CD4-positive, CD25-positive, alpha-beta regulatory T cell (primary cell): ENCODE results near the gene DOCK1. TPM values are rescaled to one million over a fixed set of nuclear protein-coding genes. Genes with fewer than 3 reads are reported as not detected.

Experiments used
- ATAC-seq, 2 donors: fragments of 150-1000 bp; cut with Tn5 transposase; one replicate each; pipeline ENCODE4 v1.10.0; 2021; ENCODE audit warnings: low read depth in 2 of 2, moderate number of reproducible peaks in 2 of 2, moderate library complexity in 1 of 2
- DNase-seq, 3 donors: peaks; one replicate each; pipeline versions ENCODE4 v3.0.0 to v3.0.0-alpha.2; 2012 to 2022; ENCODE audit warnings: mixed read lengths in 1 of 3
- H3K27ac ChIP-seq: one replicate; pipeline ENCODE4 v1.7.0; 2013; ENCODE audit warnings: mild to moderate bottlenecking, low read length; ENCODE audit not compliant: insufficient read depth, poor library complexity, severe bottlenecking
- H3K27me3 ChIP-seq: one replicate; pipeline ENCODE4 v1.7.0; 2013; ENCODE audit warnings: low read length; ENCODE audit not compliant: control insufficient read depth, insufficient read depth
- H3K36me3 ChIP-seq: one replicate; pipeline ENCODE4 v1.7.0; 2013; ENCODE audit warnings: mild to moderate bottlenecking, low read length, moderate library complexity; ENCODE audit not compliant: control insufficient read depth, insufficient read depth
- H3K4me1 ChIP-seq: 2 replicates; pipeline ENCODE4 v1.7.0; 2013; ENCODE audit warnings: mild to moderate bottlenecking, low read length; ENCODE audit not compliant: insufficient read depth, control insufficient read depth, poor library complexity, severe bottlenecking
- H3K4me3 ChIP-seq: one replicate; pipeline ENCODE4 v1.7.0; 2013; ENCODE audit warnings: low read depth, mild to moderate bottlenecking, low read length, moderate library complexity
- H3K9me3 ChIP-seq, 2 experiments: 1 replicate in 1 of 2; 2 replicates in 1 of 2; pipeline ENCODE4 v1.7.0; 2013; ENCODE audit warnings: low read length in 2 of 2, mild to moderate bottlenecking in 1 of 2, moderate library complexity in 1 of 2; ENCODE audit not compliant: control insufficient read depth in 2 of 2
- H3K27ac Mint-ChIP-seq, 3 donors: one replicate each; pipeline ENCODE4 v1.8.0; 2020 to 2022; ENCODE audit warnings: mild to moderate bottlenecking in 3 of 3, mixed read lengths in 3 of 3, moderate library complexity in 2 of 3
- H3K27me3 Mint-ChIP-seq: one replicate; pipeline ENCODE4 v1.8.0; 2022; ENCODE audit warnings: mild to moderate bottlenecking, mixed read lengths
- H3K36me3 Mint-ChIP-seq: one replicate; pipeline ENCODE4 v1.8.0; 2020; ENCODE audit warnings: mixed read lengths
- H3K4me1 Mint-ChIP-seq, 4 donors: one replicate each; pipeline ENCODE4 v1.8.0; 2020 to 2022; ENCODE audit warnings: mixed read lengths in 4 of 4, mild to moderate bottlenecking in 1 of 4
- H3K4me3 Mint-ChIP-seq, 4 donors: one replicate each; pipeline ENCODE4 v1.8.0; 2020 to 2022; ENCODE audit warnings: mild to moderate bottlenecking in 4 of 4, mixed read lengths in 4 of 4, moderate library complexity in 3 of 4
- H3K9me3 Mint-ChIP-seq, 7 donors: one replicate each; pipeline ENCODE4 v1.8.0; 2020 to 2022; ENCODE audit warnings: mixed read lengths in 7 of 7, mild to moderate bottlenecking in 3 of 7, moderate library complexity in 2 of 7
- polyA plus RNA-seq, 4 donors: library from polyadenylated mRNA; unstranded; fragments of 300-500 nt; fragmentation: Illumina TruSeq; gene quantifications; one replicate each; pipeline ENCODE4 v1.2.3, GENCODE V29; 2021
- total RNA-seq: library from RNA; stranded (reverse); gene quantifications from one replicate; pipeline ENCODE4 v1.2.3, GENCODE V29; 2022

DOCK1 gene
- total and polyA plus RNA-seq, 5 donors from 2014 or later: 0.20 TPM; not detected in 4

DNA sequence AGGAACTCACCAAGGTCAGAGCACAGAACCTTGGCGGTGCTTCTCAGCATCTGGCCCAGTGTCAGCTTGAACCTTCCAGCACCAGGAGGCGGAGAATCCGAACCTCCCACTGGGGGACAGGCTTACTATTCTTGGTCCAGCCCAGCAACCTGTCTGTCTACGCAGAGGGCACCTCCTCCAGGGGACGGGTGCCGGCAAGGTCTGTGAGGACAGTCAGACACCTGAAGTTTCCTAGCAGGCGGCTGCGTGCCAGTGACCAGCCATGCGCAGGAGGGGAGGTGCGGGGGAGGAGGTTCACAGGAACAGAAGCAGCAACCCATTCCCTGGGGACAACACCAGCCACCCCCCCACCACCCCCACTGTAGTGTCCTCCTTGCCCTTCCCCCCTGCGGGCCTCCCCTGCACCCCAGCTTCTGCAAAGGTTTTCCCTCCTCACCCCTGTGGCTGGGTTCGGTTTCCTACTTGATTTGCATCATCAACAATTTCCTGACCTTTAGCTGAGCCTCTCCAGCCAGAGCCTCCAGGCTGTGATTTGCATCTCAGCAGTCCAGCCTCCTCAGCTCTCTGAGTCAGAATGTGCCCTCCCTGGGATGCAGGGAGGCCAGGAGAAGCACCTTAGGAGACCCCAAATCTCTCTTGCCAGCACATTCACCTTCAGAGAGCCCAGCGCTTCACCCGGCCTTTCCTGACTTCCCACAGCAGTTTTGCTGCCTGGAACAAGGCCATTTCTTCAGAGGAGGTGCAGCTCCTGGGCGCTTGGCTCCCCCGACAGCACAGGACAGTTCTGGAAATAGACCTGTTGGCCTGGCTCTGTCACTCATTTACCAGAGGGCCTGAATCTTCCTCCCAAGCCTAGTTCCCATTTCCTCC lies 536.4 kb downstream of the DOCK1 start:
- H3K36me3 ChIP-seq: no peaks in the 10 kb centered on the region
- no peaks in the 10 kb centered on the region for H3K4me1 ChIP-seq
- H3K27ac ChIP-seq: no peak overlapping the region
- Mint-ChIP-seq H3K4me3 (no peak overlapping the region), H3K4me1 (peaks cover 0 to 2% (median 0%) of the 10 kb centered on the region in 4 donors), H3K9me3 (peaks cover 0 to 4% (median 0%) of the 10 kb centered on the region in 7 donors), H3K27ac (no peak overlapping the region), H3K27me3 (no peaks in the 10 kb centered on the region), H3K36me3 (no peaks in the 10 kb centered on the region)
- no peak for ATAC-seq
- no peak overlapping the region for H3K4me3 ChIP-seq
- no peaks in the 10 kb centered on the region for H3K27me3 ChIP-seq
- DNase-seq: no peak
- no peaks in the 10 kb centered on the region for H3K9me3 ChIP-seq

DNA sequence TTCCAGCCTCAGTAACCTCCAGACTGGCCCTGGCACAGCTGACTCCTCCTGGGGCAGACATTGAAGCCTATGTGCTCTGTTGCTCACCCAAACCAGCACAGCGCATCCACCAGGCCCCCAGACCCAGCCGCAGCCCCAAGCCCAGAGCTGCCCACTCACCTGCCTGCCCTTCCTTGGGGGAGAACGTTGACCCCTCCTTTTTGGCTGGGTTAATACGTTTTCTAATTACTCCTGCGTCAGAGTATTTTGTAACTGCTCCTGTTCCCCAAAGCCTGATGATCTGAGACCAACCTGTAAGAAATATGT lies 536.9 kb downstream of the DOCK1 start:
- Mint-ChIP-seq H3K27me3 (no peaks in the 10 kb centered on the region), H3K4me1 (no peaks in the 10 kb centered on the region), H3K9me3 (peaks cover 0 to 5% (median 0%) of the 10 kb centered on the region in 7 donors), H3K36me3 (no peaks in the 10 kb centered on the region), H3K4me3 (no peak overlapping the region), H3K27ac (no peak overlapping the region)
- Histone ChIP-seq H3K4me3 (no peak overlapping the region), H3K4me1 (no peaks in the 10 kb centered on the region), H3K27ac (no peak overlapping the region), H3K36me3 (no peaks in the 10 kb centered on the region), H3K27me3 (no peaks in the 10 kb centered on the region), H3K9me3 (no peaks in the 10 kb centered on the region)
- DNase-seq (no peak), ATAC-seq (no peak)

DNA sequence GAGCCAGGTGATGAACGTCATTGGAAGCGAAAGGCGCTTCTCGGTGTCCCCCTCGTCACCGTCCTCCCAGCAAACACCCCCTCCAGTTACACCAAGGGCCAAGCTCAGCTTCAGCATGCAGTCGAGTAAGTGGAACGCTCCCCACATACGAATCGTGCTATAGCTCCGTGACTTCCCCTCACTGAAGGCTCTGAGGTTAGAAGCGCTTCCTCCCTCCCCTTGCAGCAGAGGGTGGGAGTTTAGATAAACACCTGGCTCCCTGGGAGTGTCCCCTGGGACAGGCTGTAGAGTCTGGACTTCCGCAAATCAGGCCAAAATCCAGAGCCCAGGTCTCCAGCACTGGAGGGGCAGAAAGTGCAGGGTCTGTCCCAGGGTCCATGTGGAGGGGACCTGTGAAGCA lies 538.9 kb downstream of the DOCK1 start:
- H3K27ac Mint-ChIP-seq: no peak overlapping the region
- H3K9me3 Mint-ChIP-seq: peaks cover 0 to 5% (median 0%) of the 10 kb centered on the region in 7 donors
- ATAC-seq: no peak

GRCh38 chr10:127447197-127447596 lies 542.0 kb downstream of the DOCK1 start:
- no peak overlapping the region for H3K27ac ChIP-seq
- H3K4me1 Mint-ChIP-seq: no peaks in the 10 kb centered on the region
- ATAC-seq: no peak

More for the DNA sequence above, 538.9 kb downstream of the DOCK1 start:
- Histone ChIP-seq H3K27ac (no peak overlapping the region), H3K4me3 (no peak overlapping the region), H3K9me3 (no peaks in the 10 kb centered on the region), H3K27me3 (no peaks in the 10 kb centered on the region), H3K36me3 (no peaks in the 10 kb centered on the region), H3K4me1 (no peaks in the 10 kb centered on the region)
- H3K4me1 Mint-ChIP-seq: no peaks in the 10 kb centered on the region
- DNase-seq: no peak
- no peak overlapping the region for H3K4me3 Mint-ChIP-seq
- no peaks in the 10 kb centered on the region for H3K36me3 Mint-ChIP-seq
- no peaks in the 10 kb centered on the region for H3K27me3 Mint-ChIP-seq

DNA sequence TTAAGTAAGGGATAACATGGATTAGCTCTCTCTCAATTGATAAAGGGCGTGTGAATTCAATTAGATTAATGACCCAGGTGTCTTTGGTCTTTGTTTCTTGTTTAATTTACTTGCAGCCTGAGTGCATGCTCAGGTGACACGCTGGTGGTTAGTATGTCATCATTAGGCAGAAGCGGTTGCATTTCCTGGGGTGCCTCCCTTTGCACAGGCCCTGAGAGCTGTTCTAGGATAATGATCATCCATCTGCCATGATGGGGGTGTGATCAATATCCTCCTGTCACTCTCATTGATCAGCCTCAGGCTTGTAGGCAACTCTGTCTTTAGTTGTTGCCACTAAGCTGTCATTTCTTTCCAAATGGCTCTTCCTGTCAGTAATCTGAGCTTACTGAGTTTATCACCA lies 544.3 kb downstream of the DOCK1 start:
- Mint-ChIP-seq H3K36me3 (no peaks in the 10 kb centered on the region), H3K4me1 (no peaks in the 10 kb centered on the region), H3K9me3 (peaks cover 0 to 1% (median 0%) of the 10 kb centered on the region in 7 donors), H3K27ac (no peak overlapping the region), H3K27me3 (no peaks in the 10 kb centered on the region), H3K4me3 (no peak overlapping the region)
- DNase-seq: no peak
- Histone ChIP-seq H3K36me3 (no peaks in the 10 kb centered on the region), H3K27ac (no peak overlapping the region), H3K27me3 (no peaks in the 10 kb centered on the region), H3K4me3 (no peak overlapping the region), H3K9me3 (no peaks in the 10 kb centered on the region), H3K4me1 (no peaks in the 10 kb centered on the region)
- ATAC-seq: no peak

More at GRCh38 chr10:127447197-127447596, 542.0 kb downstream of the DOCK1 start:
- Histone ChIP-seq H3K4me3 (no peak overlapping the region), H3K36me3 (no peaks in the 10 kb centered on the region), H3K27me3 (no peaks in the 10 kb centered on the region), H3K9me3 (no peaks in the 10 kb centered on the region), H3K4me1 (no peaks in the 10 kb centered on the region)
- H3K27ac Mint-ChIP-seq: no peak overlapping the region
- H3K27me3 Mint-ChIP-seq: no peaks in the 10 kb centered on the region
- H3K4me3 Mint-ChIP-seq: no peak overlapping the region
- DNase-seq: no peak
- peaks cover 0 to 4% (median 0%) of the 10 kb centered on the region in 7 donors for H3K9me3 Mint-ChIP-seq
- no peaks in the 10 kb centered on the region for H3K36me3 Mint-ChIP-seq

DNA sequence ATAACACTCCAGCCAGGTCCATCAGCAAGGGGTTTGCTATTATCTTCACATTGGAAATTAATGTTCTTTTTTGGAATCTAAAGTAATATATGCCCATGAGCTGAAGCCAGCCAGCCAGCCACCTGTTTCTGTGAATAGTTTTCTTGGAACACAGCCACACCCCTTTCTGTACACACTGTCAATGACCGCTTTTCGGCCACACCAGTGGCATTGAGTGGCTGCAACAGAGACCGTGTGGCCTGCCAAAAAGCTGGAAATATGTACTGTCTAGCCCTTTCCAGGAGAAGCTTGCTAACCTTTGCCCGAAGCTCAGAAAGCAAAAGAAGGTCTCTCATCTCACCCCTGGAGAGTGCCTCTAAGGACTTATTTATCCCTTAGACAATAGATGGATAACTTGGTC lies 545.4 kb downstream of the DOCK1 start:
- no peak for DNase-seq
- no peaks in the 10 kb centered on the region for H3K4me1 ChIP-seq
- Mint-ChIP-seq H3K9me3 (peaks cover 0 to 1% (median 0%) of the 10 kb centered on the region in 7 donors), H3K27ac (no peak overlapping the region), H3K4me1 (no peaks in the 10 kb centered on the region), H3K4me3 (no peak overlapping the region), H3K27me3 (no peaks in the 10 kb centered on the region), H3K36me3 (no peaks in the 10 kb centered on the region)
- H3K36me3 ChIP-seq: no peaks in the 10 kb centered on the region
- H3K4me3 ChIP-seq: no peak overlapping the region
- no peak for ATAC-seq
- no peaks in the 10 kb centered on the region for H3K9me3 ChIP-seq
- no peaks in the 10 kb centered on the region for H3K27me3 ChIP-seq
- H3K27ac ChIP-seq: no peak overlapping the region

DNA sequence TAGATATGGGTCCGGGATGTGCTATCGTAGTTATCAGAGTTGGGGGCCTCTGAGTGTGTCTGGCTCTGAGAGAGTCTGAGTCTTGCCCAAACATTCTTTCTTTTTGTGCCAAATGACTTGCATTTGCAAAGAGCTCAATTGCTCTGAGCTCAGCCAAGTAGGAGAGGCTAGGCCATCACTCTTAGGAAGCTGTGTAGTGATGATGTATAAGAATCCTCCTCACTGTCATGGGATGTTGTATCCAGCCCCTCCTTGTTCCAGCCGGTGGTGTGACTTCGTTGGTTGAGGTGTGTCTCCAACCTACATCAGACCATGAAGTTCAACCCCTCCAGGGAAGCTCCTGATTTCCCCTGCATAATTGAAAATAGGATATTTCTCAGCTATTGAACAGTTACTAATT lies 546.4 kb downstream of the DOCK1 start:
- ATAC-seq (no peak), DNase-seq (no peak)
- peaks cover 0 to 1% (median 0%) of the 10 kb centered on the region in 7 donors for H3K9me3 Mint-ChIP-seq
- Histone ChIP-seq H3K4me1 (no peaks in the 10 kb centered on the region), H3K36me3 (no peaks in the 10 kb centered on the region), H3K9me3 (no peaks in the 10 kb centered on the region), H3K4me3 (no peak overlapping the region), H3K27ac (no peak overlapping the region), H3K27me3 (no peaks in the 10 kb centered on the region)
- no peaks in the 10 kb centered on the region for H3K36me3 Mint-ChIP-seq
- no peaks in the 10 kb centered on the region for H3K27me3 Mint-ChIP-seq
- no peak overlapping the region for H3K4me3 Mint-ChIP-seq
- H3K27ac Mint-ChIP-seq: no peak overlapping the region
- H3K4me1 Mint-ChIP-seq: no peaks in the 10 kb centered on the region

DNA sequence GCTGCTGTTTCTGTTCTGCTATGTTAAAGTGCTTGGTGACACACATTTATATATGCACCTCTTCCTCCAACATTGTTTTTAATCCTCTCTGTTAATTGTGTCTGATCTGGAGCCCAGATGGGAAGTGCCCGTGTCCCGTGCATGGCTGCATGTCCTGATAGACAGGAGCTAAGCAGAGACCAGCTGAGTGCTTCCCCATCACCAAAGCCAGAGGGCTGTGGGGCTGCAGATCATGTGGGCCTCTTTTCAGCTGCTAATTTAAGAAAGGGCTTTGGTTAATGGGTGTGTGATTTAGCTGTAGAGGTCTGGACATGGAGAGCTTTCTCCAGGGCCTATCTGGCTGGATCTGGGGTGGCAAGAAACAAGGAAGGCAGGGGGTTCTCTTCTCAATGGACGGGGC lies 547.3 kb downstream of the DOCK1 start:
- Mint-ChIP-seq H3K27ac (no peak overlapping the region), H3K36me3 (no peaks in the 10 kb centered on the region), H3K4me1 (no peaks in the 10 kb centered on the region), H3K27me3 (no peaks in the 10 kb centered on the region), H3K4me3 (peak overlapping the region in 1 of 4 donors; percentile 70), H3K9me3 (no peaks in the 10 kb centered on the region)
- Histone ChIP-seq H3K4me3 (no peak overlapping the region), H3K27me3 (no peaks in the 10 kb centered on the region), H3K9me3 (no peaks in the 10 kb centered on the region), H3K4me1 (no peaks in the 10 kb centered on the region), H3K36me3 (no peaks in the 10 kb centered on the region), H3K27ac (no peak overlapping the region)
- ATAC-seq (no peak), DNase-seq (no peak)
